Ascending aorta (tissue), 2 donors: ENCODE data around the gene LGR4. TPM values are rescaled to one million over a fixed set of nuclear protein-coding genes. Genes with fewer than 3 reads are reported as not detected.

Experiments used
- DNase-seq, 2 donors: peaks; one replicate each; pipeline ENCODE4 v3.0.0-alpha.2; 2019; ENCODE audit warnings: low spot score in 2 of 2
- H3K27ac ChIP-seq, 2 donors: fragments of 200-600 bp; sonication (generic); one replicate each; pipeline ENCODE4 v1.5.1; 2016 to 2017; ENCODE audit warnings: mild to moderate bottlenecking in 1 of 2
- H3K27me3 ChIP-seq: fragments of 200-600 bp; sonication (generic); one replicate; pipeline ENCODE4 v1.5.1; 2017
- H3K36me3 ChIP-seq, 2 donors: fragments of 200-600 bp; sonication (generic); one replicate each; pipeline ENCODE4 v1.5.1; 2016
- H3K4me1 ChIP-seq, 2 donors: fragments of 200-600 bp; sonication (generic); one replicate each; pipeline ENCODE4 v1.5.1; 2016 to 2017; ENCODE audit warnings: mild to moderate bottlenecking in 1 of 2
- H3K4me3 ChIP-seq, 2 donors: fragments of 200-600 bp; sonication (generic); one replicate each; pipeline ENCODE4 v1.5.1; 2016 to 2017; ENCODE audit warnings: mild to moderate bottlenecking in 1 of 2
- H3K9me3 ChIP-seq, 2 donors: fragments of 200-600 bp; sonication (generic); one replicate each; pipeline ENCODE4 v1.5.1; 2016
- intact Hi-C: fragments of 100-400 bp; cut with DNase I; formaldehyde crosslinking; loops from one replicate; pipeline ENCODE4 v1.15.1; 2023
- total RNA-seq: library from RNA; depleted of rRNA; stranded (reverse); fragments of >200 nt; gene quantifications from one replicate; pipeline ENCODE4 v1.1.0, GENCODE V29; 2016
- TF ChIP-seq, protein P1 (sequence below), 3 experiments: fragments of 200-600 bp in 2 of 3; fragments of 450-650 bp in 1 of 3; sonication (generic) in 2 of 3; IDR thresholded peaks; one replicate each; pipeline ENCODE4 v1.5.1; 2016 to 2019; ENCODE audit warnings: antibody characterized with exemption in 3 of 3, mild to moderate bottlenecking in 1 of 3, moderate library complexity in 1 of 3

The LGR4 gene
- total RNA-seq, 1 donor from 2014 or later = 46.8 TPM

DNA sequence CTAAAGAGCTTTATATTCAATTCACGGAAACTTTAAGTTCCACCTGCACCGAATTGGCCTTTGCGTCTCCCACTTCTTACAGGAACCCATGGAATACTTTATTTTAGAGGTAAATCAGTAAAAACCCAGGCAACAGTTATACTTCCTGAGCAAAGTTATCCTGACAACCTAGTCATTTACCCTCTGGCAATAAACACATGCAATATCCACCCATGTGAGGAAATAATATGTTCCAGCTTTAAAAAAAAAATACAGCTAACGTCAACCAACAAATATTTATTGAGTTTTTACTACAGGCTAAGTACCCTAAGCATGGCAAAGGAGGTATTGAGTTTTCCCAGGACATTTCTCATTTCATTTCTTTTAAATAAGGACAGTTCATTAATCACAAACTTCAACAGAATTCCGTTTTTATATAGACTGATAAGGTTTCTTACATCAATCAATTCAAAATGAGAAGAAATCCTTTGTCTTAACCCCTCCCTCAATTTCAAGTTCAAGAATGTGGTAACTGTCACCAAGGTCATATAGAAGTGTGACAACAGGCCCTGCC, 71.2 kb downstream of the LGR4 start:
- no peak overlapping the region for H3K27ac ChIP-seq
- H3K4me1 ChIP-seq = peaks cover 4 to 20% of the 10 kb centered on the region in 2 donors
- TF ChIP-seq, protein P1, sequence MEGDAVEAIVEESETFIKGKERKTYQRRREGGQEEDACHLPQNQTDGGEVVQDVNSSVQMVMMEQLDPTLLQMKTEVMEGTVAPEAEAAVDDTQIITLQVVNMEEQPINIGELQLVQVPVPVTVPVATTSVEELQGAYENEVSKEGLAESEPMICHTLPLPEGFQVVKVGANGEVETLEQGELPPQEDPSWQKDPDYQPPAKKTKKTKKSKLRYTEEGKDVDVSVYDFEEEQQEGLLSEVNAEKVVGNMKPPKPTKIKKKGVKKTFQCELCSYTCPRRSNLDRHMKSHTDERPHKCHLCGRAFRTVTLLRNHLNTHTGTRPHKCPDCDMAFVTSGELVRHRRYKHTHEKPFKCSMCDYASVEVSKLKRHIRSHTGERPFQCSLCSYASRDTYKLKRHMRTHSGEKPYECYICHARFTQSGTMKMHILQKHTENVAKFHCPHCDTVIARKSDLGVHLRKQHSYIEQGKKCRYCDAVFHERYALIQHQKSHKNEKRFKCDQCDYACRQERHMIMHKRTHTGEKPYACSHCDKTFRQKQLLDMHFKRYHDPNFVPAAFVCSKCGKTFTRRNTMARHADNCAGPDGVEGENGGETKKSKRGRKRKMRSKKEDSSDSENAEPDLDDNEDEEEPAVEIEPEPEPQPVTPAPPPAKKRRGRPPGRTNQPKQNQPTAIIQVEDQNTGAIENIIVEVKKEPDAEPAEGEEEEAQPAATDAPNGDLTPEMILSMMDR (IDR thresholded peaks at IDR 0.05) = no peak
- no peak for DNase-seq
- no peak overlapping the region for H3K4me3 ChIP-seq
- no peaks in the 10 kb centered on the region for H3K9me3 ChIP-seq
- intact Hi-C loops = no loop called here
- no peaks in the 10 kb centered on the region for H3K27me3 ChIP-seq
- no peaks in the 10 kb centered on the region for H3K36me3 ChIP-seq

DNA sequence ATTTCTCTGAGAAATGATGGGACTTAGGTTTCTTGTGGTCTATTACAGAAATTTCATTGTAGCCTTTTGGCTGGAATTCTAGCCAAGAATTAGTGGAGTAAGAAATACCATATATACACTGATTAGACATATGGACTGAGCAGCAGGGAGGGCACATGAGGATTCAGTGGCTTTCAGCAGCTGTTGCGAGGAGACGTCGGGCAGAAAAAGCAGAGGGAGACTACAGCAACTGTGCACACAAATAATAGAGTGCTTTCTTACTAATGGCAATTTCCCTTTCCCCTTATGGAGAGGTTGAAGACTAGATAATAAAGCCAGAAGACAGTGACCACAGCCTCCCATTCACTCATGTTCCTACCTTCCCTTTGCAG, 74.2 kb downstream of the LGR4 start:
- no peaks in the 10 kb centered on the region for H3K36me3 ChIP-seq
- H3K9me3 ChIP-seq = no peaks in the 10 kb centered on the region

DNA sequence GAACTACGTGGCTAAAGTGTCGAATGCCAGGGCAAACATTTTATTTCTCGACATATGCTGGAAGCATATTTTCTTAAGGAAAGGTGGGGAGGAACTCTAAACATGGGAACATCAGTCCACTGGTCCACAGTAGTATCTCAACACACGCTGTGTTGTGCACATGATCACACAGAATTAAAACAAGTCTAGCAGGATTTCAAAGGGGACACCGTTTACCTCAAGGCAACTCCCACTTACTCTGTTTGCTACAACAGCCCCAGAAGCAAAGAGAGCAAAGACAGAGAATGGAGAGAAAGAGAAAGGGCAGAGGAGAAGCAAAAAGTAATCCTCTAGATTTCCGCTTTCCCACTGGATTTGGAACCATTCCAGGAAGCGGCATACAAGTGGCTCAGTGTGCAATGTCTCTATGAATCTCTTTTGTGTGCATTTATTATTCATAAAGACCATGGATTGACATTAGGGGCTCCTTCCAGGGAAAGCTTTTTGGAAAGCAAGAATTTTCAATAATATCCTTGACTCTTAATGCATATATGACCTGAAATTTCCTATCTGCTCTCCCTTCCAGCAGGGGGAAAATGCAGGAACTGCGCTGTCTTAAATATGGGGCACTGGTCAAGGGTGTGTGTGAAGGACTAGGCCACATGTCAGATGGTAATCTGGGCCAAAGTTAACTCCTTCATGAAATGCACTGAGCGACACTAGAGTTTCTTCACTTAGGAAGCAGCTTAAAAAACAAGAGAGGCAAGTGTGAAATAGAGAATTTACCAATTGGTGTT, 74.8 kb downstream of the LGR4 start:
- intact Hi-C loops = no loop called here
- no peak overlapping the region for H3K4me3 ChIP-seq
- H3K36me3 ChIP-seq = no peaks in the 10 kb centered on the region
- H3K27me3 ChIP-seq = no peaks in the 10 kb centered on the region
- H3K27ac ChIP-seq = no peak overlapping the region
- TF ChIP-seq, protein P1 (IDR thresholded peaks at IDR 0.05) = no peak
- H3K9me3 ChIP-seq = no peaks in the 10 kb centered on the region
- peaks cover 0 to 5% of the 10 kb centered on the region in 2 donors for H3K4me1 ChIP-seq
- DNase-seq = no peak

More for the DNA sequence above, 74.2 kb downstream of the LGR4 start:
- Histone ChIP-seq H3K4me3 (no peak overlapping the region), H3K4me1 (peaks cover 0 to 5% of the 10 kb centered on the region in 2 donors), H3K27ac (no peak overlapping the region), H3K27me3 (no peaks in the 10 kb centered on the region)
- TF ChIP-seq, protein P1 (IDR thresholded peaks at IDR 0.05) = no peak
- intact Hi-C loops = no loop called here
- no peak for DNase-seq

DNA sequence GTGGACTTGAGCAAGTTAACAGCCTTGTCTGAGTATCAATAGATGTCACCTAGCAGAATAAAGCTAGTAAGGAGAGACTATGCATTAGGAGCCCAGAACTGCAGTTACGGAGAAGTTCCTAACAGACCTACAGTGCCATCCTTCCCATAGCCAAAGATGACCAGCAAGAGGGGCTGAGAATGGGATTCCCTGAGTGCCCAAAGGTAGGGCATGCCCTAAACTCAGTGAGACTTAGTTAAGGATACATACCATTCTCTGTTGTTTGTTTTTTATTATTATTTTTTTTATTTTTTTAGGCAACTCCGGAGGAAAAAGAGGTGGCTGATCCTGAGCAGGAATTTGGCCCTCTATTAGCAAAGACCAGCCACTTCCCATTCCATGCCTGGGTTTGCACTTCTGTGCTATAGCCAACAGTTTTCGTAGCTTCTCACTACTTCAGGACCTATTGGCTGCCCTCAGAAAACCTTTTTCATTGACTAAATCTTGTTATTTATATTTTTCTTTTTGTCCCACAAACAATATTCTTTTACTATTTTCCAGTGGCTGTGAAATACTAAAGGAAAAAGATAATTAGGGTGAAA, 76.2 kb downstream of the LGR4 start:
- Histone ChIP-seq H3K27me3 (no peaks in the 10 kb centered on the region), H3K9me3 (no peaks in the 10 kb centered on the region), H3K36me3 (no peaks in the 10 kb centered on the region), H3K4me3 (no peak overlapping the region), H3K27ac (no peak overlapping the region), H3K4me1 (peaks cover 0 to 7% of the 10 kb centered on the region in 2 donors)
- intact Hi-C loops = no loop called here
- DNase-seq = no peak
- TF ChIP-seq, protein P1 (IDR thresholded peaks at IDR 0.05) = no peak

DNA sequence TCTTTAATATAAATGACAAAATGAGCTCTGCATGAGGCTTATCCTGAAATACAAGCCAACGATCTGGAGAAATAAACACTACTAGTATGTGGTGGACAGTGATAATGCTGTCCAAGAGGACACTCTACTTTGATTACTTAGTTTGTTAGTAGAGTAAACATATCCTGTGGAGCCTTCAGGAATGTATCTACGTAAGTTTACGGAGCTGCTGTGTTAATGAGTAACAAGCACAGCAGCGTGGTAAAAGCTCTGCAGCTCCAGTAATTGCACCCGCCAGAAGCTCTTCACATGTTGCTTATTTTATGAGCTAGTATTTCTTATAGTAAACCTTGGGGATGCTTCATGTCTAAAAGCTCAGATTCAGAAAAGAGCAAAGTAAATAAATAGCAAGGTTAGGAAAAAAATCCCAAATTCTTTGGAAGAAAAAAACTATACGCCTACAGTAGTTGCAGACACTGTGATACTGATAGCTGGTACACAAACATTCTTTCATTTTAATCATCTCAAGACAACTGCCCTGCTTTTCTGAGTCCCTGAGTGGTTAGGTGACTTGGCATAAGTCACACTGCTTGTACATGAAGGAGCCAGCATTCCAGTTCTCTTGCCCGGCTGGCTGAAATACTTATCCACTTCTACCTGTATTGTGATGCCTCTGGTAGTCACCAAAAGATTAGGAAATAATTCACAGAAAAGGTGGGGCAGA, 76.9 kb downstream of the LGR4 start:
- intact Hi-C loops = no loop called here
- Histone ChIP-seq H3K4me1 (peaks cover 0 to 11% of the 10 kb centered on the region in 2 donors), H3K4me3 (no peak overlapping the region), H3K9me3 (no peaks in the 10 kb centered on the region), H3K27ac (no peak overlapping the region), H3K36me3 (no peaks in the 10 kb centered on the region), H3K27me3 (no peaks in the 10 kb centered on the region)
- no peak for DNase-seq
- TF ChIP-seq, protein P1 (IDR thresholded peaks at IDR 0.05) = no peak
